ENCODE results near the gene TMEM170A. TPM values are rescaled to one million over a fixed set of nuclear protein-coding genes. Genes with fewer than 3 reads are reported as not detected.
A peak's percentile ranks its signal among the peaks of the same experiment; 100 is the strongest.

TMEM170A gene
- total RNA-seq, 1 experiment from 2014 or later, result 45.9 TPM

GRCh38 chr16:75485230-75486013, 20.9 kb upstream of the TMEM170A start:
- no peaks in the 10 kb centered on the region for H3K9me2 ChIP-seq (replicated peaks; ENCODE audit: insufficient read depth, low read length)
- H3K9me3 ChIP-seq (ENCODE audit: low read length), result no peaks in the 10 kb centered on the region
- H3K79me2 ChIP-seq (ENCODE audit: low read length), result no peaks in the 10 kb centered on the region
- DNase-seq, result no peak
- no peak overlapping the region for H3K4me3 ChIP-seq (ENCODE audit: low read length)
- no peak overlapping the region for H3K27ac ChIP-seq (ENCODE audit: low read length)
- H3K4me1 ChIP-seq (ENCODE audit: low read length), result no peaks in the 10 kb centered on the region
- no peaks in the 10 kb centered on the region for H3K36me3 ChIP-seq (ENCODE audit: insufficient read depth, low read length)
- no peak overlapping the region for H2AFZ ChIP-seq (ENCODE audit: low read length)
- H3K9ac ChIP-seq (ENCODE audit: low read length), result no peak overlapping the region
- no peak overlapping the region for H3K4me2 ChIP-seq (ENCODE audit: low read depth, low read length, poor library complexity, severe bottlenecking)
- H3K27me3 ChIP-seq (ENCODE audit: low read length), result no peaks in the 10 kb centered on the region
- no peaks in the 10 kb centered on the region for H4K20me1 ChIP-seq (ENCODE audit: insufficient read depth, low read depth, low read length)

DNA sequence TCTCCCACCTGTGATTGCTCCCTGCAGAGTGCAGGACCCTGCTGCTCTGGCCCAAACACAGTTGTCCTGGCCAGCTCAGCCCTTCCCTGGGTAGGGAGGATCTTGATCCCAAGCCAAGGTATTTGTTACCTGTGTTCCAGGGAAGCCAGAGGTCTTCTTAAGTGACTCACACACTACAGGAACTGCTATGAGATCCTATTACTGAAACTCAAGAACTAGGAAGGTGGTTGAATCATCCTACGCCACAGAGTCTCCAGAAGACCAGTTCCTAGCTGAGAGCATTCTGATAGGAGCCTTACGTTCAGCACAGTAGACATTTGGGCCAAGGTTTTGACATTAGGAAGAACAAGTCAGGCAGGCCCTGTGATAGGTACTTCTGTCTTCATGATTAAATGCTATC, 18.7 kb upstream of the TMEM170A start:
- Histone ChIP-seq H3K9ac (ENCODE audit: low read length) (no peak overlapping the region), H3K4me2 (ENCODE audit: low read depth, low read length, poor library complexity, severe bottlenecking) (no peak overlapping the region), H3K79me2 (ENCODE audit: low read length) (no peaks in the 10 kb centered on the region), H3K27me3 (ENCODE audit: low read length) (no peaks in the 10 kb centered on the region), H3K4me1 (ENCODE audit: low read length) (peaks cover under 1% of the 10 kb centered on the region), H3K9me3 (ENCODE audit: low read length) (no peaks in the 10 kb centered on the region), H4K20me1 (ENCODE audit: insufficient read depth, low read depth, low read length) (no peaks in the 10 kb centered on the region), H3K36me3 (ENCODE audit: insufficient read depth, low read length) (no peaks in the 10 kb centered on the region), H3K4me3 (ENCODE audit: low read length) (no peak overlapping the region), H2AFZ (ENCODE audit: low read length) (no peak overlapping the region), H3K9me2 (replicated peaks; ENCODE audit: insufficient read depth, low read length) (no peaks in the 10 kb centered on the region), H3K27ac (ENCODE audit: low read length) (no peak overlapping the region)
- DNase-seq, result no peak

DNA sequence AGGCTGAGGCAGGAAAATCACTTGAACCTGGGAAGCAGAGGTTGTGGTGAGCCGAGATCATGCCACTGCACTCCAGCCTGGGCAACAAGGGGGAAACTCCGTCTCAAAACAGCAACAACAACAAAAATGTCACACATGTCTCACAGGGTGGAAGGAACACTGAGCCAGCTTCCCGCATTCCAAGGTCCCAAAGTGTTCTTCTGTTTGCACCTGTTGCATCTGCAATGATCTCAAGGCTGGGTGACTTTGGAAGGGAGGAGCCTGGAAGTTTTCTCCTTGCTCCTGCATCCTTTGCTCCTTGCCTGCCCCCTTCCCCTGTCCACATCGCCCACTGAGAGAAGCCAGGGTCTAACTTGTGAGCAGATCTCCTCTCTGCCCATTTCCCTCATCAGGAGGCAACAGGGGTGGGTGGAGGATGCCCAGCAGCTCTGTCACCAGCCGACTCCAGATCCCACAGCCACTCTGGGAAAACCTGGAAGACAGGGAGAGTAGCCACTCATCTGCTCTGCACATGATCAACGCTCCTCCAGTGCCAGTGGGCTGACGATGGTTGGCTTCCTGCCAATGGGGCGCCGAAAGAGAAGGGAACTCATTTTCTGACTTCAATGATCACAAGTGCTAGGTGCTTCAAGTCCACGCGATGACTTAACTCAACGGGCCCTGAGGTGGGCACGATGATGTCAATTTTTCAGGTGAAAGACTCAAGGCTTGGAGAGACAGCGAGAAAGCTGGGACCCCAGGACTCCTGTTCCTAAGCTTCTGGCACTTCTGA, 18.1 kb upstream of the TMEM170A start:
- Histone ChIP-seq H3K79me2 (ENCODE audit: low read length) (no peaks in the 10 kb centered on the region), H3K4me2 (ENCODE audit: low read depth, low read length, poor library complexity, severe bottlenecking) (no peak overlapping the region)

DNA sequence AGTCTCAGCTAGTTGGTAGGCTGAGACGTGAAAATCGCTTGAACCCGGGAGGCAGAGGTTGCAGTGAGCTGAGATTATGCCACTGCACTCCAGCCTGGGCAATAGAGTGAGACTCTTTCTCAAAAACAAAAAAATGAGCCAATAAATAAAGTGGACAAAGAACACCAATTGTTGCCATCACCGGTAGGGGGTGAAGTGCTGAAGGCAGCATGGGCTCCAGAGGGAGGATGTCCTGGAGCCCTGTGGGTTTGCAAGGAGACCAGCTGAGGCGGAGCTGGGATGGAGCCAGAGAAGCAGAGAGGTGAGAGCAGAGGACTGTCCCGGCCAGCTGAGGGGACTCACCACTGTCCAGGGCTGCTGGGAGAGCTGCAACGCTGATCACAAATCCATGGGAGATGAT, 17.0 kb upstream of the TMEM170A start:
- no peak for DNase-seq
- Histone ChIP-seq H3K9me2 (replicated peaks; ENCODE audit: insufficient read depth, low read length) (no peaks in the 10 kb centered on the region), H3K27ac (ENCODE audit: low read length) (no peak overlapping the region), H4K20me1 (ENCODE audit: insufficient read depth, low read depth, low read length) (no peaks in the 10 kb centered on the region), H3K79me2 (ENCODE audit: low read length) (no peaks in the 10 kb centered on the region), H3K9ac (ENCODE audit: low read length) (no peak overlapping the region), H3K4me3 (ENCODE audit: low read length) (no peak overlapping the region), H3K4me1 (ENCODE audit: low read length) (peaks cover 14% of the 10 kb centered on the region), H3K9me3 (ENCODE audit: low read length) (no peaks in the 10 kb centered on the region), H3K4me2 (ENCODE audit: low read depth, low read length, poor library complexity, severe bottlenecking) (no peak overlapping the region), H3K27me3 (ENCODE audit: low read length) (no peaks in the 10 kb centered on the region), H2AFZ (ENCODE audit: low read length) (no peak overlapping the region), H3K36me3 (ENCODE audit: insufficient read depth, low read length) (no peaks in the 10 kb centered on the region)

More for the DNA sequence above, 18.1 kb upstream of the TMEM170A start:
- Histone ChIP-seq H4K20me1 (ENCODE audit: insufficient read depth, low read depth, low read length) (no peaks in the 10 kb centered on the region), H3K9me2 (replicated peaks; ENCODE audit: insufficient read depth, low read length) (no peaks in the 10 kb centered on the region), H3K36me3 (ENCODE audit: insufficient read depth, low read length) (no peaks in the 10 kb centered on the region), H2AFZ (ENCODE audit: low read length) (no peak overlapping the region), H3K4me3 (ENCODE audit: low read length) (no peak overlapping the region), H3K27ac (ENCODE audit: low read length) (no peak overlapping the region), H3K4me1 (ENCODE audit: low read length) (peaks cover 7% of the 10 kb centered on the region), H3K9me3 (ENCODE audit: low read length) (no peaks in the 10 kb centered on the region), H3K27me3 (ENCODE audit: low read length) (no peaks in the 10 kb centered on the region), H3K9ac (ENCODE audit: low read length) (no peak overlapping the region)
- no peak for DNase-seq

GRCh38 chr16:75479421-75479990, 15.0 kb upstream of the TMEM170A start:
- Histone ChIP-seq H3K4me3 (ENCODE audit: low read length) (no peak overlapping the region), H3K79me2 (ENCODE audit: low read length) (no peaks in the 10 kb centered on the region), H3K9me3 (ENCODE audit: low read length) (no peaks in the 10 kb centered on the region), H3K9me2 (replicated peaks; ENCODE audit: insufficient read depth, low read length) (no peaks in the 10 kb centered on the region), H2AFZ (ENCODE audit: low read length) (no peak overlapping the region), H3K9ac (ENCODE audit: low read length) (no peak overlapping the region), H3K36me3 (ENCODE audit: insufficient read depth, low read length) (no peaks in the 10 kb centered on the region), H3K27ac (ENCODE audit: low read length) (no peak overlapping the region), H3K4me1 (ENCODE audit: low read length) (peaks cover 14% of the 10 kb centered on the region), H3K4me2 (ENCODE audit: low read depth, low read length, poor library complexity, severe bottlenecking) (no peak overlapping the region), H3K27me3 (ENCODE audit: low read length) (no peaks in the 10 kb centered on the region), H4K20me1 (ENCODE audit: insufficient read depth, low read depth, low read length) (no peaks in the 10 kb centered on the region)
- no peak for DNase-seq

DNA sequence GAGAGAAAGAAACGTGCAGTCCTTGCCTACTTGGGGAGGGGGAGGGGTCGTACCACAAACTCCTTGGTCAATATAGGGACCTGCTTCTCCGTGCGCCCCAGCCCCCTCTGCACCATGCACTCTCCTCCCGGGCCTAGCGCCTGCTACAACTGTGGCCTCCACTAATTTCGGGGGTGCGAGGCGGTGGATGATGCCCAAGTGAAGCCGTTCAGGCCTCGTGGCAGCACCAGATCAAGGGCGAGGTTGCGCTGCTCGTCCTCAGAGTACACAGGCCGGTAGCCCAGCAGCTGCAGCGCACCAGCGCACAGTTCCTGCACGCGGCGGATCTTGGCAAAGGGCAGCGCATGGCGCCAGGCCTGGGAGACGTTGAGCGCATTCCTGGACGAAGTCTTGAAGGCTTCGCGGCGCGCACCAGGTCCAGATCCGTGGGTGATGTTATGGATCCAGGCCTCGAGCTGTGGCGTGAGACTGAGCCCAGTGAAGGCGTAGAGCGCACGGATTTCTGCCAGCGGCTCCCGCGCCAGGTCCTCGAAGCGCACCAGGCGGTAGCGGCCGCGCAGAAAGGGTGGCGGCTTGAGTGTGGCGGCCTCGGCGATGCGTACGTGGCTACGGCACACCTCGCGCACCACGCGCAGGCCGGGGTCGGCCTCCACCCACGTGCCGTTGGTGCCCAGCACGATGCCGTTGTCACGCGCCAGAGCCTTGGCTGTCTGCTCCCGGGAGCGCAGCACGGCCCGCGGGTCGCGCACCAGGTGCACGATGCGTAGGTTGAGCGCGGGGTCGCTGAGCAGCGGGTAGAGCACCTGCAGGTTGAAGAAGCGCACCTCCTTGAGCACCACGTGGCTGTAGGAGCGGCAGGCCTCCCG, 14.2 kb upstream of the TMEM170A start:
- no peaks in the 10 kb centered on the region for H4K20me1 ChIP-seq (ENCODE audit: insufficient read depth, low read depth, low read length)
- H3K4me1 ChIP-seq (ENCODE audit: low read length), result peaks cover 14% of the 10 kb centered on the region
- no peaks in the 10 kb centered on the region for H3K36me3 ChIP-seq (ENCODE audit: insufficient read depth, low read length)
- no peak overlapping the region for H3K9ac ChIP-seq (ENCODE audit: low read length)
- no peaks in the 10 kb centered on the region for H3K27me3 ChIP-seq (ENCODE audit: low read length)
- no peak overlapping the region for H3K27ac ChIP-seq (ENCODE audit: low read length)
- no peak for DNase-seq
- no peaks in the 10 kb centered on the region for H3K79me2 ChIP-seq (ENCODE audit: low read length)
- H3K4me3 ChIP-seq (ENCODE audit: low read length), result no peak overlapping the region
- H3K4me2 ChIP-seq (ENCODE audit: low read depth, low read length, poor library complexity, severe bottlenecking), result no peak overlapping the region
- H2AFZ ChIP-seq (ENCODE audit: low read length), result no peak overlapping the region; the same call in 1 of the 2 replicates
- H3K9me3 ChIP-seq (ENCODE audit: low read length), result no peaks in the 10 kb centered on the region
- no peaks in the 10 kb centered on the region for H3K9me2 ChIP-seq (replicated peaks; ENCODE audit: insufficient read depth, low read length)

DNA sequence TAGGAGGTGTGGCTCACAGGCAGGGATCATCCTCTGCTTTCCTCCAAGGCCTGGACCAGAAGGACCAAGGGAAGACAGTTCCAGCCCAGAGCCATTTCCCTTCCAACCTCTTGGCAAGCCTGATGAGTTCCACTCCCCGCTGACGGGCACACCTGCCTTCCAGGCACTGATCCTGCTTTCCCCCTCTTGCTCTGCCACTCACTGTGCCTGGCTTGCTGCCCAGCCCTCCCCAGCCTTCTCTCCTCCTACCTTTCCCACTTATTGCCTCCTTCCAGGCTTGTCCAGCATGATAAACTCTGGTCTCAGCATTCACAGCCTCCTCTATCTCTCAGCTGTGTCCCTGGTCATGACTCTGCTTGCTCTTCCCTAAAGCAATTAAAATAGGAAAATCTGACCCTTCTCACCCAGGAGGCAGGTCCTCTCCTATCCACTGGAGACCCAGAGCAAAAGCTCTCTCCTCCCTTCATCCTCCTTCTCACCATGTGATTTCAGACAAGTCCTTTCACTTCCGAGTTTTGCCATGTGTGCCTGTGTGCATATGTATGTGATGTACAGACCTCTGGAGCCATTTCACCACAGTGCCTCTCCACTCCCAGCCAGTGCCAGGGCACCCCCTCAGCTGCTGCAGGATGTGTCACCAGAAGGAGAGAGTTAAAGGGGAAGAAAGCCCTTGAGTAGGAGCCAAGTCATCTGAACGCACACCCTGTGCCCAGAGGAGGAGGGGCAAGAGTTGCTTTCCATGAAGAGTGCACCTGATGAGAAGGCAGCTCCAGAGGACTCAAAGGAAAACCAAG, 13.4 kb upstream of the TMEM170A start:
- Histone ChIP-seq H3K9me3 (ENCODE audit: low read length) (no peaks in the 10 kb centered on the region), H3K27ac (ENCODE audit: low read length) (no peak overlapping the region), H4K20me1 (ENCODE audit: insufficient read depth, low read depth, low read length) (no peaks in the 10 kb centered on the region), H3K9me2 (replicated peaks; ENCODE audit: insufficient read depth, low read length) (no peaks in the 10 kb centered on the region), H2AFZ (ENCODE audit: low read length) (peak overlapping the region; percentile 3; the same call in 1 of the 2 replicates), H3K27me3 (ENCODE audit: low read length) (no peaks in the 10 kb centered on the region), H3K4me3 (ENCODE audit: low read length) (no peak overlapping the region), H3K4me2 (ENCODE audit: low read depth, low read length, poor library complexity, severe bottlenecking) (no peak overlapping the region), H3K4me1 (ENCODE audit: low read length) (peaks cover 14% of the 10 kb centered on the region), H3K36me3 (ENCODE audit: insufficient read depth, low read length) (no peaks in the 10 kb centered on the region), H3K9ac (ENCODE audit: low read length) (no peak overlapping the region), H3K79me2 (ENCODE audit: low read length) (no peaks in the 10 kb centered on the region)
- no peak for DNase-seq

All from Karpas-422 (cell line).